GM12878 (cell line): ENCODE results near the gene UGT8.

ENCODE experiments used
- CEBPB ChIP-seq, 2 experiments: fragments of 150-350 bp in 1 of 2; IDR thresholded peaks; 2 replicates each; pipeline ENCODE4 v1.6.1; 2012 to 2014; ENCODE audit warnings: low read depth in 2 of 2, low read length in 2 of 2, borderline replicate concordance in 1 of 2, inconsistent platforms in 1 of 2
- TF ChIP-seq, protein P1 (sequence below): fragments of 450-650 bp; IDR thresholded peaks from 2 replicates; pipeline ENCODE4 v1.6.1; 2017; ENCODE audit warnings: mild to moderate bottlenecking
- TF ChIP-seq, protein P2 (sequence below): IDR thresholded peaks from 2 replicates; pipeline ENCODE4 v1.6.1; 2012; ENCODE audit warnings: low read depth, low read length, improper control_type of control experiment
- TF ChIP-seq, protein P3 (sequence below), 3 experiments: IDR thresholded peaks in 2 of 3; conservative IDR thresholded peaks in 1 of 3; 2 replicates each; pipeline ENCODE4 v1.5.1; 2011; ENCODE audit warnings: low read depth in 3 of 3, low read length in 3 of 3, mild to moderate bottlenecking in 3 of 3, control low read depth in 2 of 3, moderate library complexity in 2 of 3, inconsistent platforms in 1 of 3, mixed read lengths in 1 of 3; ENCODE audit not compliant: control insufficient read depth in 2 of 3, insufficient read depth in 1 of 3; ENCODE audit errors: extremely low read depth in 1 of 3

DNA sequence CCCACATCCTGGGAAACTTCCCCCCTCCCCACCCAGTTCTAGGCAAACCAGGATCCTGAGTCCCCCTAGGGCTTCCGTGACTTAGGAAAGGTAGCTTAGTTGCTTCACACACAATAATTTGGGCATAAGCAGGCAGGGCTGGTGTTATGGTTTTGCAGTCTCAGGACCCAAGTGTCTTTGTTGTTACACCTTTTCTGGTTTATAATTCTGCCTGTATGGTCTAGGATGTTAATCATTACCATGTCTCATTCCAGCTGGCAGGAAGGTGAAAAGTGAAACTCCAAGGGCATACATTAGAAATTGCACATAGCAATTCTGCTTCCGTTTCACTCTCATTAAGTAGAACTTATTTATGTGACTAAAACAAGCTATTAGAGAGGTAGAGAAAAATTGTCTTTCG is 16.8 kb downstream of the UGT8 start:
- TF ChIP-seq, protein P1, sequence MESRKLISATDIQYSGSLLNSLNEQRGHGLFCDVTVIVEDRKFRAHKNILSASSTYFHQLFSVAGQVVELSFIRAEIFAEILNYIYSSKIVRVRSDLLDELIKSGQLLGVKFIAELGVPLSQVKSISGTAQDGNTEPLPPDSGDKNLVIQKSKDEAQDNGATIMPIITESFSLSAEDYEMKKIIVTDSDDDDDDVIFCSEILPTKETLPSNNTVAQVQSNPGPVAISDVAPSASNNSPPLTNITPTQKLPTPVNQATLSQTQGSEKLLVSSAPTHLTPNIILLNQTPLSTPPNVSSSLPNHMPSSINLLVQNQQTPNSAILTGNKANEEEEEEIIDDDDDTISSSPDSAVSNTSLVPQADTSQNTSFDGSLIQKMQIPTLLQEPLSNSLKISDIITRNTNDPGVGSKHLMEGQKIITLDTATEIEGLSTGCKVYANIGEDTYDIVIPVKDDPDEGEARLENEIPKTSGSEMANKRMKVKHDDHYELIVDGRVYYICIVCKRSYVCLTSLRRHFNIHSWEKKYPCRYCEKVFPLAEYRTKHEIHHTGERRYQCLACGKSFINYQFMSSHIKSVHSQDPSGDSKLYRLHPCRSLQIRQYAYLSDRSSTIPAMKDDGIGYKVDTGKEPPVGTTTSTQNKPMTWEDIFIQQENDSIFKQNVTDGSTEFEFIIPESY, result no peak
- TF ChIP-seq, protein P2, sequence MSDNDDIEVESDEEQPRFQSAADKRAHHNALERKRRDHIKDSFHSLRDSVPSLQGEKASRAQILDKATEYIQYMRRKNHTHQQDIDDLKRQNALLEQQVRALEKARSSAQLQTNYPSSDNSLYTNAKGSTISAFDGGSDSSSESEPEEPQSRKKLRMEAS, result no peak
- TF ChIP-seq, protein P3, sequence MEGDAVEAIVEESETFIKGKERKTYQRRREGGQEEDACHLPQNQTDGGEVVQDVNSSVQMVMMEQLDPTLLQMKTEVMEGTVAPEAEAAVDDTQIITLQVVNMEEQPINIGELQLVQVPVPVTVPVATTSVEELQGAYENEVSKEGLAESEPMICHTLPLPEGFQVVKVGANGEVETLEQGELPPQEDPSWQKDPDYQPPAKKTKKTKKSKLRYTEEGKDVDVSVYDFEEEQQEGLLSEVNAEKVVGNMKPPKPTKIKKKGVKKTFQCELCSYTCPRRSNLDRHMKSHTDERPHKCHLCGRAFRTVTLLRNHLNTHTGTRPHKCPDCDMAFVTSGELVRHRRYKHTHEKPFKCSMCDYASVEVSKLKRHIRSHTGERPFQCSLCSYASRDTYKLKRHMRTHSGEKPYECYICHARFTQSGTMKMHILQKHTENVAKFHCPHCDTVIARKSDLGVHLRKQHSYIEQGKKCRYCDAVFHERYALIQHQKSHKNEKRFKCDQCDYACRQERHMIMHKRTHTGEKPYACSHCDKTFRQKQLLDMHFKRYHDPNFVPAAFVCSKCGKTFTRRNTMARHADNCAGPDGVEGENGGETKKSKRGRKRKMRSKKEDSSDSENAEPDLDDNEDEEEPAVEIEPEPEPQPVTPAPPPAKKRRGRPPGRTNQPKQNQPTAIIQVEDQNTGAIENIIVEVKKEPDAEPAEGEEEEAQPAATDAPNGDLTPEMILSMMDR (IDR thresholded peaks at IDR 0.05 in 2 of 3, conservative IDR thresholded peaks at IDR 0.05 in 1 of 3; ENCODE audit: control insufficient read depth in 2 of 3, extremely low read depth in 1 of 3, insufficient read depth in 1 of 3, low read depth in 3 of 3, low read length in 3 of 3), result no peak
- no peak for TF ChIP-seq CEBPB (IDR thresholded peaks at IDR 0.05; ENCODE audit: borderline replicate concordance in 1 of 2, low read depth in 2 of 2, low read length in 2 of 2)
